NCI-H1105 treated with DMSO at 0.1 percent for 48 hours (cell line): ENCODE measurements around the gene EDAR.

Experiments
- DNase-seq: peaks from one replicate; lab custom pipeline; 2025; lab: John Stamatoyannopoulos, UW

The EDAR gene

DNA sequence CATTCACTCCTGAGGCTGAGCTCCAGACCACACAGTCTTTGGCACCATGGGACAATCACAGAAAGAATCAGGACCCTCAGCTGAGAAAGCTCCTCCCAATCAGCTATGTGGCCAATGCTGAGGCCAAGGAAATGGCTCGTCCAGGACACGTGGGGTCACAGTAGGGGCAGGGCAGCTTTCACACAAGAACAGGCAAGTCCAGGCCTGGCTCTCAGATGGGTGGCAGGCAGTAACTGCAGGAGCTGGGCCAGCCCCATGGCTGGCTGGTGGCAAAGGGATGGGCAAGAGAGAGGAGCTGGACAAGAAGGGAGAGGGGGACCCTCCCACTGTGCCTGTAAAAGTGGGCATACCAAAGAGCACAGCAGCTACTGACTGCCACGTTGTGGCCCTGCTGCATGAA, 12.2 kb upstream of the EDAR start:
- no peak for DNase-seq

DNA sequence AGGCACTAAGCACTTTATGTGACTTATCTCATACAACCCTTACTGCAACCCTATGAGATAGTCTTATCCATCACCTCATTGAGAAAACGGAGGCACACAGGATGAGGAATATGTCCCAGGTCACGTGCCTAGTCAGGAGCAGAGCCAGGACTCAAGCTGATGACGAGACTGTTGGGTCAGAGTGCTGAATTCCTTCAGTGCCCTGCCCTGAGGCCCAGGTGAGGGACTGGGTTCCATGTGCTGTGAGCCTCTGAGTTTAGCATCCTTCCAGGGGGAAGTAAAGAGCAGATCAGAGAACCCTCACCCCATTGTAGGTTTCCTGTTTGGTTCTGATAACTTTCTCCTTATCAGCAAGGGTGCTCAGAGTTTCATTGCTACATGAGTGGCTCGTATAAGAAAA, 11.7 kb upstream of the EDAR start:
- DNase-seq, result no peak

DNA sequence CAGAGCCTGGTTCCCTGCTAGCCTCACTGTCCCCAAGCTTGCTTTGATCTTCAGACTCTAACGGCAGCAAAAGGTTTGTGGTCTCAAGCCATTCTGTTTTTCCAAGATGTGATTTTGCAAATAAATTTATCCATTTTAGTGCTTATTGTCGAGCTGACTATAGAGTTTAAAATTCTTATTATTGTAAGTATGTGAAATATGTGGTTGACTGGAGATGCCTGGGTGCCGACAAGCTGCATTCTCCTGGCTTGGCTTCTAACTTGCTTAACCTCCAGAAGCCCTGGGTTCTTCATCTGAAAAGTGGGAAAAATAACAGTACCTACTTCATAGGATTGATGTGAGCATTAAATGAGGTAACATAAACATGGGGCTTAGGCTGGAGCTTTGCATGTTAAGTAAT, 9.9 kb upstream of the EDAR start:
- DNase-seq, result no peak

- DNase-seq, result no peak
Measured at GRCh38 chr2:108994178-108994577, 5.2 kb upstream of the EDAR start.

DNA sequence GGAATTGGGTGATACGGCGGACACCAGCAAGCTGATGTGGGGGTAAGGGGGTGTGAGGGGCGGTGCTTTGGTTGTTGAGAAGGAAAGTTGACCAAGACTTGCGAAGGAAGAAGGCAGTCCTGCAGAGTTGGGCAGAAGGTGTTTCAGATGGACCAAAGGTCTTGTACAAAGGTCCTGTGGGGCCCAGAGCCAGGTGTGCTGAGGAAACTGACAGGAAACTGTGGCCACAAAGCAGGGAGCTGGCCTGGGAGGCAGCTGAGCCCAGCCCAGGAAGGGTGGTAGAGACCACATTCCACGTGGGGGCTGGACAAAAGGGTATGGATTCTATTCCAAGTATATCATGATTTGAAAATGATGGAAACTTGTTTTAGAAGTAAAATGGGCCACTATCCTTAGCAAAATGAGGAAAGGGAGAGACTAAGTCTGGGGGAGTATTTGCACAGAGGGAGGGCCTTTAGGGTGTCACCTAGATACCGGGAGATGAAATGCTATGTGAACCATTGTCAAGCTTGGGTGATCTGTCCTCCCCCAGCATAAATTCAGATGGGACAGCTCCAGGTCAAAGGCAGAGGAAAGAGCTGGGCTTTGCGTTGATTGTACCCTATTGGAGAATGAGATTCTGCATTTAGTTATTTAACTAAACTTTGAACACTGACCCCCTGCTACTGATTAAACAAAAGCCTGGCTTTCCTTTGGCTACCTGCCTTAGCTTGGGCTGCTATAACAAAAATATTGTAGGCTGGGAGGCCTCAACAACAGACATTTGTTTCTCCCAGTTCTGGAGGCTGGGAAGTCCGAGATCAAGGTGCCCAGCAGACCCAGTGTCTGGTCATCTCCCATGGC, 4.3 kb upstream of the EDAR start:
- no peak for DNase-seq

GRCh38 chr2:108988076-108988795, 784 bp downstream of the EDAR start:
- DNase-seq, result no peak

- DNase-seq, result no peak
Measured at GRCh38 chr2:108986916-108987510, 2.0 kb downstream of the EDAR start.

GRCh38 chr2:108983610-108984009, 5.4 kb downstream of the EDAR start:
- DNase-seq, result no peak

GRCh38 chr2:108983061-108983460, 6.0 kb downstream of the EDAR start:
- no peak for DNase-seq

- DNase-seq, result no peak
Measured at GRCh38 chr2:108982259-108982679, 6.8 kb downstream of the EDAR start.

- DNase-seq, result no peak
Measured at GRCh38 chr2:108981846-108982245, 7.2 kb downstream of the EDAR start.

DNA sequence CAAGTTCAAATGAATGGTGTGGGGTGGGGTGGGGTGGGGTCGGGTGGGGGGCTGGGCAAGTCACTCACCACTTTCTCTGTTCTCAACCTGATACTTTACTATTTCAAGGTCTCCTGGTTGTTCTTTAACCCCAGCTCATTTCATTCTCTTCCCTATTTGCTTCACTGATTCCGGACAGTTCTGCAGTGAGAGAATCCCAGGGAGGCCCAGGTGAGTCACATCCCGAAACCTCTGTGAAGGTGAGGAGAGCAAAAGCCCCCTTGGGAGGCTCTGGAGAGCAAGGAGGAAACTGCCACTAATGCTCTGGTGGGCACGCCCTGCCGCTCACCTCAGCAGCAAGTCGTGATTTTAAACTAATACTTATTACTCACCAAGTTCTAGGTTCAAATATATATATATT, 8.9 kb downstream of the EDAR start:
- no peak for DNase-seq

- no peak for DNase-seq
Measured at GRCh38 chr2:108979461-108979860, 9.6 kb downstream of the EDAR start.

DNA sequence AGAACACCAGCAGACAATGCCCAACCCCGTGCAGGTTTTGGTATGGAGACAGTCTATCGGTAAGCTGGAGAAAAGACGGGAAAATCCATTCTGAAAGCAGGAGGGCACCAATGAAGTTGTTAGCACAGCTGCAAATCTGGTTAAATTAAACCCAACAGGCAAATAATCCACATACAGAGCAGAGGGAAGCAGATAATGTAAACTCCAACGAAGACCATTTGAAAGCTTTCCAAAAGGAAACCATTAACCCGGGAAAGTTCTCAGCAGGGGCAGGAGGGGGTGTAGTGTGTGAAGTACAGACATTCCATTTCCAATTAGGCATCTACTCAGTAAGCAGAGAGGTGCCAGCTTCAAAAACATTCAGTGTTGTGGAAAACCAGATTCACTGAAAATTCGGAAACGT, 10.3 kb downstream of the EDAR start:
- no peak for DNase-seq

GRCh38 chr2:108975613-108976435, 13.2 kb downstream of the EDAR start:
- DNase-seq, result no peak

DNA sequence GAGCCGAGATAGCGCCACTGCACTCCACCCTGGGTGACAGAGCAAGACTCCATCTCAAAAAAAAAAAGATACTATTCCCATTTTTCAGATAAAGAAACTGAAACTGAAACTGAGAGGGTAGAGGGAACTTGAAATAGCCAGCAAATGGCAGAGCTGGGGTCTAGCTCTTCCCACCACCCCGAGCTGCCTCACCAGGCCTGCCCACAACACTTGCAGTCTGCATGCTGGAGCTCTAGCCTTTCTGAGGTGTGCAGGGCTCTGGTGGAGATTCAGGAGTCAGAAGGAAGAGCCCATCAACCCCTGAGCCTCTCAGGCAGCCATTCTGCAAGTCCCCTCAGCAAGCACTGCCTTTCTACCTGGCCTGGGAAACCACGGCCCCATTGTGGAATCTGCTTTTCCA, 14.3 kb downstream of the EDAR start:
- no peak for DNase-seq

GRCh38 chr2:108972663-108973062, 16.4 kb downstream of the EDAR start:
- DNase-seq, result no peak

GRCh38 chr2:108971661-108972566, 17.1 kb downstream of the EDAR start:
- DNase-seq, result no peak

GRCh38 chr2:108970369-108970768, 18.7 kb downstream of the EDAR start:
- no peak for DNase-seq

- DNase-seq, result no peak
Measured at GRCh38 chr2:108969856-108970255, 19.2 kb downstream of the EDAR start.

DNA sequence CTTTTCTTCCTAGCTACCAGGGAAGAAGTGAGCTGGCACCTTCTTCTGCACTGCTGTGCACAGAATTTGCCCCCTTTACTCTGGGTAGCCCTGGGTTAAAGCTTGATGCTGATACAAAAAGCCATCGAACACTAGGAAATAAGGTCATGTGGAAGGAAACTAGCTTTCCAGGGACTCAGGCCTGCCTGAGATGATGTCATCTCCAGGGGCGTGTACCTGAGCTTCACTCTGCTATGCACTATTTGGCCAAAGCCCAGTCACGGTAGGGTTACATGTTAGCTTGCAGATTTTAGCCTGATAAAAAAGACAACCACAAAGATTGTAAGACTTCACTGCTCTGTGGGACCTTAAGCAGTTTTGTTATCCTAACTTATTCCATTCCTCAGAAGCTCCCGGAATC, 20.4 kb downstream of the EDAR start:
- DNase-seq, result no peak
